D341Med (cell line): ENCODE results near the gene RAB33B.
"Not testable (repeated sequence)": the region's sequence is repeated elsewhere in the genome, so short reads cannot be mapped to it uniquely, and the experiment has no call there.

Experiments
- DNase-seq: peaks from one replicate; pipeline ENCODE4 v3.0.0; 2012; ENCODE audit warnings: low spot score

Gene RAB33B

GRCh38 chr4:139464512-139464911 lies 10.6 kb downstream of the RAB33B start:
- DNase-seq: not testable (repeated sequence)

GRCh38 chr4:139465922-139466321 lies 12.0 kb downstream of the RAB33B start:
- DNase-seq: no peak

- DNase-seq: not testable (repeated sequence)
Observed at GRCh38 chr4:139468756-139469155, 14.8 kb downstream of the RAB33B start.

- no peak for DNase-seq
Observed at GRCh38 chr4:139469216-139469615, 15.3 kb downstream of the RAB33B start.

- no peak for DNase-seq
Observed at GRCh38 chr4:139469869-139470268, 15.9 kb downstream of the RAB33B start.

- no peak for DNase-seq
Observed at GRCh38 chr4:139470295-139470694, 16.4 kb downstream of the RAB33B start.

- no peak for DNase-seq
Observed at GRCh38 chr4:139470997-139471665, 17.2 kb downstream of the RAB33B start.

GRCh38 chr4:139472852-139473251 lies 18.9 kb downstream of the RAB33B start:
- DNase-seq: no peak

GRCh38 chr4:139476363-139476762 lies 22.4 kb downstream of the RAB33B start:
- no peak for DNase-seq

- no peak for DNase-seq
Observed at GRCh38 chr4:139481465-139481864, 27.5 kb downstream of the RAB33B start.

GRCh38 chr4:139483000-139483399 lies 29.1 kb downstream of the RAB33B start:
- no peak for DNase-seq

- no peak for DNase-seq
Observed at GRCh38 chr4:139484783-139485311, 30.9 kb downstream of the RAB33B start.

GRCh38 chr4:139488442-139488841 lies 34.5 kb downstream of the RAB33B start:
- no peak for DNase-seq

- DNase-seq: no peak
Observed at GRCh38 chr4:139489638-139490037, 35.7 kb downstream of the RAB33B start.

GRCh38 chr4:139492429-139492828 lies 38.5 kb downstream of the RAB33B start:
- DNase-seq: no peak

- no peak for DNase-seq
Observed at GRCh38 chr4:139493176-139493575, 39.3 kb downstream of the RAB33B start.

- no peak for DNase-seq
Observed at GRCh38 chr4:139499186-139499585, 45.3 kb downstream of the RAB33B start.

GRCh38 chr4:139501117-139501516 lies 47.2 kb downstream of the RAB33B start:
- DNase-seq: no peak

- DNase-seq: no peak
Observed at GRCh38 chr4:139501527-139501926, 47.6 kb downstream of the RAB33B start.

- no peak for DNase-seq
Observed at GRCh38 chr4:139501927-139502899, 48.3 kb downstream of the RAB33B start.

GRCh38 chr4:139503622-139504166 lies 49.8 kb downstream of the RAB33B start:
- DNase-seq: no peak

GRCh38 chr4:139506774-139507173 lies 52.9 kb downstream of the RAB33B start:
- no peak for DNase-seq
